NCI-H345 treated with DMSO at 0.1 percent for 48 hours (cell line): ENCODE data around the gene ADNP2.

Experiments used
- DNase-seq: peaks from one replicate; lab custom pipeline; 2025; ENCODE audit not compliant: unreplicated experiment; lab: John Stamatoyannopoulos, UW

ADNP2 gene

GRCh38 chr18:80187956-80188642 is 79.0 kb downstream of the ADNP2 start:
- DNase-seq: no peak

- no peak for DNase-seq
These were observed 79.8 kb downstream of the ADNP2 start for GRCh38 chr18:80188643-80189530.

GRCh38 chr18:80189531-80189865 is 80.4 kb downstream of the ADNP2 start:
- no peak for DNase-seq
